Measurements from ENCODE around the gene UROC1. TPM values are rescaled to one million over a fixed set of nuclear protein-coding genes. Genes with fewer than 3 reads are reported as not detected.
A peak's percentile ranks its signal among the peaks of the same experiment; 100 is the strongest.

Gene UROC1
- total and polyA plus RNA-seq, 2 of the 13 experiments (the other 11 are each of a cell fraction or from before 2014, with no cell fraction given) = 0.71 to 1.3 TPM

GRCh38 chr3:126472277-126473006 is 45.1 kb downstream of the UROC1 start (continued):
- TF ChIP-seq FOXP4 (CRISPR knock-in tag; IDR thresholded peaks at IDR 0.05) = peak; percentile 50; the same call in 1 of the 2 replicates
- peak; percentile 55 for TF ChIP-seq SALL1 (CRISPR knock-in tag; IDR thresholded peaks at IDR 0.05)
- peak; percentile 38; the same call in 1 of the 2 replicates for TF ChIP-seq ZNF792 (CRISPR knock-in tag; IDR thresholded peaks at IDR 0.05)
- 0 out of 2 replicates have a peak, but pooled peaks have one; percentile 48 for TF ChIP-seq KDM2A (CRISPR knock-in tag; IDR thresholded peaks at IDR 0.05; ENCODE audit: borderline replicate concordance, low read depth)
- no peak for TF ChIP-seq WIZ (CRISPR knock-in tag; IDR thresholded peaks at IDR 0.05)
- TF ChIP-seq SRF (IDR thresholded peaks at IDR 0.05; ENCODE audit: low read depth, low read length) = peak; percentile 58; the same call in 1 of the 2 replicates
- peak; percentile 69 for TF ChIP-seq TARDBP (CRISPR knock-in tag; IDR thresholded peaks at IDR 0.05)
- peak; percentile 85; the same call in 1 of the 3 replicates for TF ChIP-seq MXI1 (IDR thresholded peaks at IDR 0.05; ENCODE audit: borderline replicate concordance, low read depth, low read length)
- peak; percentile 64; the same call in 1 of the 2 replicates for TF ChIP-seq ZNF3 (CRISPR knock-in tag; IDR thresholded peaks at IDR 0.05)
- no peak for TF ChIP-seq ELK4 (CRISPR knock-in tag; IDR thresholded peaks at IDR 0.05; ENCODE audit: borderline replicate concordance)
- peak; percentile 80 for TF ChIP-seq NFYC (CRISPR knock-in tag; IDR thresholded peaks at IDR 0.05)
- no peak for TF ChIP-seq PREB (CRISPR knock-in tag; IDR thresholded peaks at IDR 0.05)
- peak; percentile 51; the same call in 1 of the 2 replicates for TF ChIP-seq YEATS2 (CRISPR knock-in tag; IDR thresholded peaks at IDR 0.05; ENCODE audit: borderline replicate concordance)
- TF ChIP-seq NCOA2 (CRISPR knock-in tag; IDR thresholded peaks at IDR 0.05) = peak; percentile 16; the same call in 1 of the 2 replicates
- no peak for TF ChIP-seq CEBPZ (IDR thresholded peaks at IDR 0.05; ENCODE audit: low read length)
- peak; percentile 33; the same call in 1 of the 2 replicates for TF ChIP-seq SP4 (CRISPR knock-in tag; IDR thresholded peaks at IDR 0.05)
- TF ChIP-seq MNT (IDR thresholded peaks at IDR 0.05) = peak; percentile 49
- peak; percentile 88 for TF ChIP-seq GATAD2A (CRISPR knock-in tag; IDR thresholded peaks at IDR 0.05)
- TF ChIP-seq ZNF136 (CRISPR knock-in tag; IDR thresholded peaks at IDR 0.05; ENCODE audit: low read depth) = no peak
- peak; percentile 97 for TF ChIP-seq ZNF644 (CRISPR knock-in tag; IDR thresholded peaks at IDR 0.05; ENCODE audit: low read depth)
